Activated naive CD8-positive, alpha-beta T cell treated with anti-CD3 and anti-CD28 coated beads, Interleukin-2, amount 10 ng/mL, durations not matched to agents 7 days and 5 days (primary cell): ENCODE data around the gene TSPAN10. TPM values are rescaled to one million over a fixed set of nuclear protein-coding genes. Genes with fewer than 3 reads are reported as not detected.
"Not testable (repeated sequence)": the region's sequence is repeated elsewhere in the genome, so short reads cannot be mapped to it uniquely, and the experiment has no call there.

Experiments
- ATAC-seq: fragments of 150-1000 bp; cut with Tn5 transposase; one replicate; pipeline ENCODE4 v1.10.0; 2021; ENCODE audit warnings: low read depth, moderate library complexity
- POLR2A ChIA-PET: fragments of 350-600 bp; sonication (Branson Sonifier 250); formaldehyde crosslinking; loops from one replicate; lab custom pipeline; 2021; ENCODE audit warnings: antibody characterized with exemption; lab: Charles Lee
- DNase-seq: peaks from one replicate; pipeline ENCODE4 v3.0.0; 2021
- H3K27ac Mint-ChIP-seq: one replicate; pipeline ENCODE4 v1.8.0; 2022; ENCODE audit warnings: mild to moderate bottlenecking, mixed read lengths
- H3K27me3 Mint-ChIP-seq: one replicate; pipeline ENCODE4 v1.8.0; 2022; ENCODE audit warnings: mild to moderate bottlenecking, moderate library complexity, mixed read lengths
- H3K36me3 Mint-ChIP-seq: one replicate; pipeline ENCODE4 v1.8.0; 2021; ENCODE audit warnings: mild to moderate bottlenecking, mixed read lengths
- H3K4me1 Mint-ChIP-seq: one replicate; pipeline ENCODE4 v1.8.0; 2021; ENCODE audit warnings: mixed read lengths
- H3K4me3 Mint-ChIP-seq: one replicate; pipeline ENCODE4 v1.8.0; 2022; ENCODE audit warnings: mild to moderate bottlenecking, moderate library complexity, mixed read lengths
- H3K9me3 Mint-ChIP-seq: one replicate; pipeline ENCODE4 v1.8.0; 2021; ENCODE audit warnings: mixed read lengths
- total RNA-seq, 2 experiments: library from RNA; stranded (reverse); gene quantifications; one replicate each; pipeline ENCODE4 v1.2.3, GENCODE V29; 2021

TSPAN10 gene
- total RNA-seq, 2 experiments from 2014 or later = 0.36 to 0.99 TPM

- POLR2A ChIA-PET = no interaction called here
- ATAC-seq (no peak), DNase-seq (no peak)
- Mint-ChIP-seq H3K27ac (no peak overlapping the region), H3K9me3 (no peaks in the 10 kb centered on the region), H3K4me3 (no peak overlapping the region), H3K27me3 (no peaks in the 10 kb centered on the region), H3K4me1 (peaks cover 12% of the 10 kb centered on the region), H3K36me3 (peaks cover 24% of the 10 kb centered on the region)
Observed at GRCh38 chr17:81609541-81610311, 27.3 kb upstream of the TSPAN10 start.

DNA sequence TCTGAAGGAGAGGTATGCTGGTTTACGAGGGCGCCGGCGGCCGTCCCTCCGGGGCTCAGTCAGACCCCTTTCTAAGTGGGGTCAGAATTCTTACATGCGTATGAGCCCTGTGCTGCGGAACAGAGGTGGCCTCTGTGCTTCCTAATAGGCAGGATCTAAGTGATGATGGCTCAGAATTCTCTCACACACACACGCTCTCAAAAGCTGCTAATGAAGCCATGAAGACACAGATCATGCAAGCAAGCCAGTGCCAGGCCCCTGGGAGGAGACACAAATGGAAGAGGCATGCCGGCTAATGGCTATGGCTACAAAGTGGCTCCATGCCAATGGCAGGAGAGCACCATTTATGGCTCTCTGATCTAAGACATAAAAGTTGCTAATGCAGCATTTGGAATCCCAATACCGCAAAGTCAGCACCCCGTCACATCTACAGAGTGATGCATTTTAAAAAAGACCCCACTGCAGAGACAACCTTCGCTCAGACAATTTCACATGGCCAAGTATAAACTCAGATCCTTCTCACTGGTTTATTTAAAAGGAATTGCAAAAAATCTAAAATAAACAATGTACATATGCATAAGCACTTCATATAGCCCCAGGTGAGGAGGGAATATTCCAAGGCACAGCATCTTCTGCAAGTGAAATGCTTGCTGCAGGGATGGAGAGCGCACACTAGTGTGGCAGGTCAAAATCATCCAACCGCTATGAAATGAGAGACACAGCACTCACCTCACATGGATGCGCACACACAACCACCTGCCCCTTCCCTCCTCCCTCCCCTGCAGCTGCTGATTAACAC is 24.6 kb upstream of the TSPAN10 start:
- Mint-ChIP-seq H3K4me3 (no peak overlapping the region), H3K4me1 (peaks cover 18% of the 10 kb centered on the region), H3K36me3 (peaks cover 25% of the 10 kb centered on the region)

DNA sequence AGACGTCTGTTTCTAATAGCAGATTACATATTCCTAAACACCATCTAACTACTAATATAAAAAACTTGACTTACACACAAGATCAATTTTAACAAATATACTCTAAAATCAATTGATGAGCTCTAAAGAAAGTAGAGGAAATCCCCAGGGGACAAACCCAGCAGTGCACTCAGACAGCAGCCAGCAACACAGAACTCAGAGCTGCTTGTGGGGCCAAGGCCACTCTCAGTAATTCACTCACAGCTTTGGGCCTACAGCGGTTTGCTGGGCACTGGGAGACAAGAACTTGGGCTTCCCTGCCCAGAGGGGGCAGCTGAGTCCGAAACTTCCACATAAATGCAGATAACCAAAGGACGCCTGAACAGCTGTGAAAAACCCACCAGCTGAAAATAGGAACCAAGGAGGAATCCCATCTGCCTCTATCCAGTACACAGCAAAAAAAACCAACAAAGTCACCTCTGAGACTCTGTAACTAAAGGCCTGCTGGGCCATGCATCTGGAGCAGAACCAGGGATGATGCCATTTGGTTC is 21.5 kb upstream of the TSPAN10 start:
- ATAC-seq (no peak), DNase-seq (no peak)
- peak overlapping the region; percentile 81 for H3K27ac Mint-ChIP-seq
- H3K4me1 Mint-ChIP-seq = peaks cover 15% of the 10 kb centered on the region
- H3K36me3 Mint-ChIP-seq = peaks cover 20% of the 10 kb centered on the region
- H3K9me3 Mint-ChIP-seq = no peaks in the 10 kb centered on the region
- POLR2A ChIA-PET = interaction anchor here (0.6 kb wide), 1 partner anchor 232 kb away, joined by 3 read pairs; no protein-coding TSS in a partner anchor
- H3K4me3 Mint-ChIP-seq = peak overlapping the region; percentile 41
- no peaks in the 10 kb centered on the region for H3K27me3 Mint-ChIP-seq

More for the DNA sequence above, 24.6 kb upstream of the TSPAN10 start:
- Mint-ChIP-seq H3K9me3 (no peaks in the 10 kb centered on the region), H3K27ac (no peak overlapping the region), H3K27me3 (no peaks in the 10 kb centered on the region)
- POLR2A ChIA-PET = no interaction called here
- no peak for DNase-seq
- ATAC-seq = no peak

DNA sequence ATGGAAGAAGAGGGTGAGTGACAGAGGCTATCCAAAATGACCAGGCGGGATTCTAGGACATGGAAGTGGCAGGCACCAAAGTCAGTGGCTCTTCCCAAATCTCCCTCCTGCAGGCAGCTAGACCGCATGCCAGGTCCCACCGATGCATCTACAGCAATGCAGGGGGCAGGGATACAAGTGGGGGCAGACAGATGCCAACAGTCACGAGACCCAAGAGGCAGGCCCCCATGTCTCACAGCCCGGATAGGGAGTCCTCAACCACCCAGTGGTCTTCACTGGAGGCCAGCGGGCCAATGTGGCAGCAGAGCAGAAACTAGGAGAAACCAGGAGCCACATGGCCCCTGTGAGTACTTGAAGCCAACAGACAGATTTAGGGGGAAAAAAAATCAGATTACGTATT is 20.1 kb upstream of the TSPAN10 start:
- Mint-ChIP-seq H3K4me3 (no peak overlapping the region), H3K4me1 (peaks cover 15% of the 10 kb centered on the region), H3K36me3 (peaks cover 20% of the 10 kb centered on the region), H3K27me3 (no peaks in the 10 kb centered on the region), H3K27ac (peak overlapping the region; percentile 40), H3K9me3 (no peaks in the 10 kb centered on the region)
- no peak for ATAC-seq
- DNase-seq = no peak
- POLR2A ChIA-PET = no interaction called here

- ATAC-seq, POLR2A ChIA-PET: not testable (repeated sequence)
- H3K36me3 Mint-ChIP-seq = peaks cover 17% of the 10 kb centered on the region
Observed at GRCh38 chr17:81618307-81618706, 18.7 kb upstream of the TSPAN10 start.

DNA sequence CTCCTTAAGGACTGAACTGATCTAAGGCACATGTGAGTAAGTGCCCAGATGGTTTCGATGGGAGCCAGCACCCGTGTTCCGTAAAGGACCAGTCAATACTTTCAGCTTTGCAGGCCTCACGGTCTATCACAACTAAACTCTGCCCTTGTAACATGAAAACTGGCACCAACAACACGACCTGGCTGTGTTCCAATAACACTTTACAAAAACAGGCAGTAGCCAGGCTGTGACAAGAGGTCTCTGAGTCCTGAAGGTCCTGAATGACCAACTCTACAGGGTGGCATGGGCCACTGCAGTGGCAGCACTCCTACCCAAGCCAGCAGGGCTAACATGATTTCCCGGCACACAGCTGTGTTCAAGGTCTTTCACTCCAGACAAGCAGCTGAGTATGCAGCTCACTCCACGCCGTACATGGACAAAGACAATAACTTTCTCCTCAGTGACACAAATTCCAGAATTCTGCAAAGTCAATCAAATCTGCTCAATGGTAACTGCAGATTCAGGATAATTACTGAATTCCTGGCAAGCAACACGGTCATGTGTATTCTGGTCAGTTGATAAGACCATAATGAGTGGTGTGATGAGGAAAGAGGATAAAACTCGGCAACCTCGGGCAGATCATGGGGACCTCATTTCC is 15.4 kb upstream of the TSPAN10 start:
- Mint-ChIP-seq H3K27ac (no peak overlapping the region), H3K4me3 (no peak overlapping the region), H3K36me3 (peaks cover 30% of the 10 kb centered on the region), H3K4me1 (no peaks in the 10 kb centered on the region), H3K9me3 (no peaks in the 10 kb centered on the region), H3K27me3 (no peaks in the 10 kb centered on the region)
- ATAC-seq (no peak), DNase-seq (no peak)
- POLR2A ChIA-PET = no interaction called here

More at GRCh38 chr17:81618307-81618706, 18.7 kb upstream of the TSPAN10 start:
- H3K27me3 Mint-ChIP-seq, H3K4me3 Mint-ChIP-seq, H3K9me3 Mint-ChIP-seq, H3K27ac Mint-ChIP-seq, DNase-seq: not testable (repeated sequence)
- H3K4me1 Mint-ChIP-seq = peaks cover 15% of the 10 kb centered on the region

DNA sequence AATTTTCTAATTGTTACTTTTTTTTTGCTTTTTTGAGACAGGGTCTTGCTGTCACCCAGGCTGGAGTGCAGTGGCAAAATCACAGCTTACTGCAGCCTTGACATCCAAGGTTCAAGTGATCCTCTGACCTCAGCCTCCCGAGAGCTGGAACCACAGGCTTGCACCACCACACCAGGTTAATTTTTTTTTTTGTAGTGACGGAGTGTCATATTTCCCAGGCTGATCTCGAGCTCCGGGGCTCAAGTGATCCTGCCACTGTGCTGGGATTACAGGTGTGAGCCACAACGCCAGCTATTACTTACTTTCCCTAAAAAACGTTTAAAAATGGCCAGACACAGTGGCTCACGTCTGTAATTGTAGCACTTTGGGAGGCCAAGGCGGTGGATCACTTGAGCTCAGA is 6.7 kb upstream of the TSPAN10 start:
- H3K9me3 Mint-ChIP-seq = no peaks in the 10 kb centered on the region
- H3K27me3 Mint-ChIP-seq = no peaks in the 10 kb centered on the region
- no peak overlapping the region for H3K27ac Mint-ChIP-seq
- peaks cover 7% of the 10 kb centered on the region for H3K4me1 Mint-ChIP-seq
- no peak for ATAC-seq
- H3K36me3 Mint-ChIP-seq = peaks cover 39% of the 10 kb centered on the region
- H3K4me3 Mint-ChIP-seq = no peak overlapping the region
- DNase-seq = no peak
- POLR2A ChIA-PET = no interaction called here

DNA sequence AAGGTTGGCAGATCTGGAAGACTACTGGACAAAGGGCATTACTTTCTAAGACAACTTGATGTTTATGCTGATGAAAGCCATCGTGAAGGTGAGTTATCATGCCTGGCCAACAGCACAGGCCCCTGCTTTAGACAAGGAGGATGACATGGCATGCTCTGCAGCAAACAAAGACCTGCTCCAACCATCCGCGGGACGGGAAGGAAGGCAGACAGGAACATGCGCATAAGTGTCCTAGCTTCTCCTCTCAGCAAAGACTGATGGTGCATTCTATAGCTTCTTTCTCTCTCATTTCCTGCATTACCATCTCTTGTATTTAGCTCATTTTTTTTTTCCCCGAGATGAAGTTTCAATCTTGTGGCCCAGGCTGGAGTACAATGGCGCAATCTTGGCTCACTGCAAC is 5.5 kb upstream of the TSPAN10 start:
- POLR2A ChIA-PET = no interaction called here

GRCh38 chr17:81635431-81635830 is 1.6 kb upstream of the TSPAN10 start:
- ATAC-seq = no peak
- POLR2A ChIA-PET = interaction anchor here (1.4 to 1.7 kb wide), 2 partner anchors 30 to 48 kb away, joined by 7 to 12 read pairs; partner anchors contain the start of genes ARL16 and HGS
- H3K36me3 Mint-ChIP-seq = peaks cover 5% of the 10 kb centered on the region
- H3K4me1 Mint-ChIP-seq = peaks cover 14% of the 10 kb centered on the region
- peak overlapping the region; percentile 90 for H3K4me3 Mint-ChIP-seq
- H3K27ac Mint-ChIP-seq = peak overlapping the region; percentile 68
- no peak for DNase-seq
- no peaks in the 10 kb centered on the region for H3K27me3 Mint-ChIP-seq
- no peaks in the 10 kb centered on the region for H3K9me3 Mint-ChIP-seq

More for the DNA sequence above, 5.5 kb upstream of the TSPAN10 start:
- no peak for DNase-seq
- H3K4me1 Mint-ChIP-seq = peaks cover 14% of the 10 kb centered on the region
- no peak overlapping the region for H3K4me3 Mint-ChIP-seq
- peaks cover 29% of the 10 kb centered on the region for H3K36me3 Mint-ChIP-seq
- no peak for ATAC-seq
- no peaks in the 10 kb centered on the region for H3K9me3 Mint-ChIP-seq
- H3K27ac Mint-ChIP-seq = no peak overlapping the region
- no peaks in the 10 kb centered on the region for H3K27me3 Mint-ChIP-seq

- Mint-ChIP-seq H3K36me3 (peaks cover 5% of the 10 kb centered on the region), H3K4me1 (peaks cover 14% of the 10 kb centered on the region), H3K9me3 (no peaks in the 10 kb centered on the region), H3K27me3 (no peaks in the 10 kb centered on the region), H3K4me3 (peak overlapping the region; percentile 90), H3K27ac (peak overlapping the region; percentile 68)
- ATAC-seq (peak; percentile 4), DNase-seq (no peak)
- POLR2A ChIA-PET = interaction anchor here (1.4 to 1.7 kb wide), 4 partner anchors 27 to 47 kb away, joined by 4 to 12 read pairs (median 6); partner anchors contain the start of genes ARL16, CCDC137, HGS and OXLD1
Observed at GRCh38 chr17:81635973-81636504, 957 bp upstream of the TSPAN10 start.

- ATAC-seq = no peak
Observed at GRCh38 chr17:81638683-81639082, 1.7 kb downstream of the TSPAN10 start.

GRCh38 chr17:81640011-81640410 is 3.0 kb downstream of the TSPAN10 start:
- H3K36me3 Mint-ChIP-seq = no peaks in the 10 kb centered on the region
- peaks cover 8% of the 10 kb centered on the region for H3K4me1 Mint-ChIP-seq
- H3K27ac Mint-ChIP-seq = no peak overlapping the region
- no peak for DNase-seq
- no peak overlapping the region for H3K4me3 Mint-ChIP-seq
- no peak for ATAC-seq
- POLR2A ChIA-PET = no interaction called here
- no peaks in the 10 kb centered on the region for H3K27me3 Mint-ChIP-seq
- no peaks in the 10 kb centered on the region for H3K9me3 Mint-ChIP-seq

More at GRCh38 chr17:81638683-81639082, 1.7 kb downstream of the TSPAN10 start:
- no peak overlapping the region for H3K27ac Mint-ChIP-seq
- no peaks in the 10 kb centered on the region for H3K36me3 Mint-ChIP-seq
- H3K27me3 Mint-ChIP-seq = no peaks in the 10 kb centered on the region
- no peaks in the 10 kb centered on the region for H3K9me3 Mint-ChIP-seq
- POLR2A ChIA-PET = interaction anchor here (1.0 to 1.1 kb wide), 2 partner anchors 16 to 27 kb away, joined by 3 to 5 read pairs; no protein-coding TSS in a partner anchor
- H3K4me3 Mint-ChIP-seq = peak overlapping the region; percentile 20
- peaks cover 11% of the 10 kb centered on the region for H3K4me1 Mint-ChIP-seq
- DNase-seq = no peak
